CD4-positive, alpha-beta T cell treated with Interleukin-1 beta for 1 hour (primary cell): ENCODE measurements around the gene CLK4.

Experiments used
- DNase-seq, 2 donors: peaks; one replicate each; pipeline ENCODE4 v3.0.0-alpha.2; 2020 to 2022

The CLK4 gene

DNA sequence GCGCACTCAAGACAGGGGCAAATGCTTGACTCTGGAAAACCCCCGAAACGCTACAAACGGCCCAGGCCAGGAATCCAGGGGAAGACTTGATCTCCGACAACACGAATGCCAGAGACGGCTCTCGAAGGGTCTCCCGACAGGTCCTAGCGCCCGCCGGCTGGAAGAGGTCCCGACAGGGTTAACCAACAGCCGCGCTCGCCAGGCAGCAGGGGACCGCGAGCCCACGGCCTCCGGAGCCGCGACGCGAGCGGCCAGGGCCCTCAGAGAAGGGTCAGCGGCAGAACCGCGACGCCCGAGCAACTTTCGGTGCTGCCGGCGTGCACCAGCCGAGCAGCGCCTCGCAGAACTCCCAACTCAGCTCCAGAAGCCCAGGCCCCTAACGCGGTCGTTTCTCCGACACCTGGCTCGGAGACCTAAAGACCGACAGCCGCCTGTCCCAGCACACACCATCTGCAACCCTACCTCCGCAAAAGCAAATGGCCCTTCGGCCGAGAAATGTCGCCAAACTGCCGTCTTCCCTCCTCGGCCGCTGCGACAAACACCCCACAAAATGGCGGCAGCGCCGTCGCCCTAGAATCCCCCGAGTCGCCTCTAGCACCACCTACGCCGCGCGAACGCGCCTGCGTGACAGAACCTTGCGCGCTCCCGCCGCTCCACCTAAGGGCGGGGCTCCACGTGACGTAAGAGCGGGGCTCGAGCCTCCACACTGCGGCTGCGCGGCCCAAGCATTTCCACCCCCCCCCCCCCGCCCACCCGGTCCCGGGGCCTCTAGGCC, at the start of gene CLK4:
Gene CLK4 (minus strand): TSS at position 567 of the 775 bp plus-strand sequence. CDS start 3,634 bp downstream, outside the sequence.
- DNase-seq: peak; percentile 96 to 97

DNA sequence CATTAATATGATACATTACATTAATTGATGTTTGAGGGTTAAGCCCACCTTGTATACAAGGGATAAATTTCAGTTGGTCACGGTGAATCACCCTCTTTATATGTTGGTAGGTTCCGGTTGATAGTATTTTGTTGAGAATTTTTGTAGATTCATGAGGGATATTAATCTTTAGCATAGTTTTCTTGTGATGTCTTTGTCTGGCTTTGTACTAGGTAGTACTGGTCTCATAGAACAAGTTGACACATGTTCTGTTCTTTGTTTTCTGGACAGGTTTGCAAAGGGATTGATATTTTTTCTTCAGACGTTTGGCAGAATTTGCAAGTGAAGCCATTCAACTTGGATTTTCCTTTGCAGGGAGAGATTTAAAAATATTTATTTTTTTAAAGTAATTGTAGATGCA, 49.1 kb upstream of the CLK4 start:
- no peak for DNase-seq

DNA sequence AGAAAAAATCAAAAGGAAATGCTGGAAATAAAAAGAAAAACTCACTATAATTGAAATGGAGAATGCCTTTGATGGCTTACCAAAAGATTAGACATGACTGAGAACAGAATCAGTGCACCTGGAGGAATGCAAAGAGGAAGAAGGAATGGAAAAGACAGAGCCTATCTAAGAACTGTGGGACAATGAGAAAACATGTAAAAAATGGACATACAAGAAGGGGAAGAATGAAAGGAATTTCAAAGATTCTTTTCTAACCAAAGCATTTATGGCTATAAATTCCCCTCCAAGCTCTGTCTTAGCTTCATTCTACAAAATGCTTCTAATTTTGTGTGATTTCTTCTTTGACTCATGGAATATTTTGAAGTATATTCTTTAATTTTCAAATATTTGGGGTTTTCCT, 47.5 kb upstream of the CLK4 start:
- no peak for DNase-seq

DNA sequence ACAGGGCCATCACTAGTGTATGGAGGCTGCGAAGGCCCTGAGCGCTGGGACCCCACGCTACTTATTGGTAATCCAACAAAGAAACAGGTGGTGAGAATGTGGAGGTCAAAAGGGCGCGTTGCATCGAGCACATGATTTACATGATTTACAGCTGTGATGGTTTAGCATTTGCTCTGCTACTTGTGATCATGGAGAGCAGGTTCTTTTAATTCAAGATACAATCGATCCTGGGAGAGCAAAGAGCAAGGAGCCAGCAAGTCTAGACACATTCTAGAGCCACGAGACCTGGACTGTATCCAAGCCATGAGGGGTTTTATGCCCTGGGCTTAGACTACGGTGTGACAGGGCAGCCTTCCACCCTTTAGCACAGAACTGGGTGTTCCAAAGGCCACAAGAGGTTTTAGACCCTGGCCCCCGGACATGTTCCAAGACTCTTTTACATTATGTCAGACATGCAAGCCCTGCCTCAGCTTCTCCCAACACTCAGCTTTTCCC, 47.0 kb upstream of the CLK4 start:
- no peak for DNase-seq

DNA sequence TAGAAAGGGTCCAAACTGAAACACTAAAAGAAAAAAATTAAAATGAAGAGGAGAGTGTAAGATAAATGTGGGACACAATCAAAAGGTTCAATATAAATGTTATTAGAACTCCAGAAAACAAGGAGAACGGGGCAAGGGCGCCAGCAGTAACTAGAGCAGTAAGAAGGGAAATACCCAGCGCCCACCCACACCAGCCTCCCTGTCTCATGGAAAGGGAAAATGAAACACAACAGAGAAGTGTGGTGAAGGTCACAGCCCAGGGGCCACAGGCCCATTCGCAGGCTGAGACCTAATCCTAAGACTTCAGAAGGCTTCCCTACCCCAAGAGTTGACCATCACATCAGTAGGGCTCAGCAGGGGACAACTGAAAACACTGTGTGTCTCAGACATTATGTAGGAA, 45.8 kb upstream of the CLK4 start:
- no peak for DNase-seq

DNA sequence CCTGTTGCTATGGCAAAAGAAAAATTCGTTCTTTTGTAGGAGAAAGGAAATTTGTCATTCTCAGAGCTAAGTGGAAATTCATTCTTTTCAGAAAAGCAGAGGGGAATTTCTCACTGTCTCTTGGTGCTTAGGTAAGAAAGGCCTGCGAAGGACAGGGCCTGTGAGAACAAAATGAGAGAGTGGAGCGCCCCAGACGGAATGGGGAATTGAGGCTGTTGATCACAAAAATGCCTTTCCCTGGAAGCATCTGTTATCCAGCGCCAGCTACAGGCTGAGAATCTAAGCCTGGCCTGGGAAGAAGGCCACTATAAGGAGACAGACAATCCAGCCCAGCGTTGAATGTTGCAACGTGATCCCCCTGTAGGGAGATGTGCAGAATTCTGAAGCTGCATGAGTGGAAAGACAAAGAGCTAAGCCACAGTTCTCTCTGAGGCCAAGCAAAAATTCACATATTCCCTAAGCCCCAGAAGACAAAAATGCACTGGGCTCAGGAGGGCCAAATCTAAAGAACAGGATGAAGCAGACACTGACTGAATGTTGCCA, 44.8 kb upstream of the CLK4 start:
- DNase-seq: no peak

DNA sequence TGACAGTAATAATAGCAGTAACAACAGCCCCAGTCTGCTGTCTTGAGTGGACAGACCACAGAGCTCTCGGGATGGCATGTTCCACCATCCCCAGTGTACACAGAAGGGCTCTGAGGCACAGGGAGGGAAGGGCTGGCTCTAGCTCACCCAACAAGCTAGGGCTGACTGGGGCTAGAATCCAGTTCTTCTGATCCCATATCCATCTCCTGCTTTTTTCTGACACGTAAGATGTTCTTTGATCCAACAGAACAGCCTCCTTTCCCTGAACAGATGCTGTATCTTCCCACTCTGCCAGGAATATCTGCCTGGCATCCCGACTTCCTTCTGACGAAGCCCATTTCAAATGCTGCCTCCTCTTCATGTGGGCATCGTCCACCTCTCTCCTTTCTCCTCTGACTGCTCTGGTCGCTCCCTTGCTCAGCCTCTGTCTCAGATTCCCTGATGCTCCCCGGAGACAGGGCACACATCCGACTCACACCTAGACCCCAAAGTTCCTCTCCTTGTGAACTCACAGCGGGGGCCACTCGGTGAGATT, 43.6 kb upstream of the CLK4 start:
- no peak for DNase-seq

DNA sequence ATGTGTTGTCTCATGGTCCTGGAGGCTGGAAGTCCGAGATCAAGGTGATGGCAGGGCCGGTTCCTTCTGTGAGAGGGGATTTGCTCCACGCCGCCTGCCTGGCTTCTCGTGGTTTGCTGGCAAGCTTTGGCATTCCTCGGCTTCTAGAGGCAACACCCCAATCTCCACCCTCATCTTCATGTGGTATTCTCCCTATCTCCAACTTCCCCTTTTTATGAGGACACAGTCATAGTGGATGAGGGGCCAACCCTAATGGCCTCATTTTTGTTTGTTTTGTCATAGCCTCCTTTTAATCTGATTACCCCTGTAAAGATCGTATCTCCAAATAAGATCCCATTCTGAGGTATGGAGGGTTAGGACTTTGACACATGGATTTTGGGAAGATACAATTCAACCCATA, 41.7 kb upstream of the CLK4 start:
- no peak for DNase-seq

DNA sequence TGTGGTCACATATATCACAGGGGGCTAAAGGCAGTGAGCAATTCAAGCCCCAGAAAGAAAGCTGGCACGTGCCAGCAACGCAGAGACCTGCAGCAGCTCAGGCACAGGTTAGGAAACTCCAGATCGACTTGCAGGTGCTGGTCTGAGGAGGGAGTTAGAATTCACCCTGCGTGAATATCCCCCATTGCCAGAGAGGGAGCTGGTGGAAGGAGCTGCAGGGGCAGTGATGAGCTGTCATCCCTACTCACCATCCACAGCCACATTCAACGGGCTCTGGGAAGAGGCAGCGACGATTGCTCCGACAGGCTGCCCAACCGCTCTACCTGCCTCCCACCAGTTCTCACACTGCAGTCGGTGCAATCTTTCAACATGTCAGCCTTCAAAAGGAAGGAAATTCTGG, 40.8 kb upstream of the CLK4 start:
- no peak for DNase-seq

DNA sequence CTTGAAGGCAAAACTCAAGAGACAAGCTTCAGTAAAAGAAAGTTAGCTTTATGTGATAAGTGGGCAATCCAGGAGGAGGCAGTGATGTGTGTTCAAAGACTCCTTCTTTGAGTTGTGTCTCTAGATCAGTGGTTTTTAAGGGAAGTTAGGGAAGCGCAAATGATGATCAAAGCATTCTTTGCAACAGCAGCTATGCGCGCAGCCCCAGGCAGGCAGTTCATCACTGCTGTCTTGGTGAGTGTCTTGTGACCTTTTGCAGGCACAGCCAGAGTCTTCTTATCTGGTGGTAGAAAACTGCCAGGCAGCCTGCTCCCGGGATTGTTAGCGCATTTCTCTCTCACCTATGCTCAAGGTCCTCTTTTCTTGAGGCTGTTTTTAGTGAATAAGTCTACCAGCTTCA, 40.3 kb upstream of the CLK4 start:
- DNase-seq: no peak

DNA sequence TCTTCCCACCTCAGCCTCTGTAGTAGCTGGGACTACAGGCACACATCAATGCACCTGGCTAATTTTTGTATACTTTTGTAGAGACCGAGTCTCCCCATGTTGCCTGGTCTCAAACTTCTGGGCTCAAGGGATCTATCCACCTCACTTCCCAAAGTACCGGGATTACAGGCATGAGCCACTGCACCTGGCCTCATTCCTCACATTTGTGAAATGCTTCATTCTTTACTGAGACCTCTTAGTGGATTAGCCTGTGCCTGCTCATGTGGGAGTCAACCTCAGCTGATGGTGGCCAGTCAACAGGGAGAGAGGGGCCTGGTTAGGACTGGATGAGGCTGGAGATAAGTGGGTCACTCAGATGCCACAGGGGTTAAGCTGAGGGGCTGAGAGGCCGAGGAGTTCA, 37.3 kb upstream of the CLK4 start:
- no peak for DNase-seq

DNA sequence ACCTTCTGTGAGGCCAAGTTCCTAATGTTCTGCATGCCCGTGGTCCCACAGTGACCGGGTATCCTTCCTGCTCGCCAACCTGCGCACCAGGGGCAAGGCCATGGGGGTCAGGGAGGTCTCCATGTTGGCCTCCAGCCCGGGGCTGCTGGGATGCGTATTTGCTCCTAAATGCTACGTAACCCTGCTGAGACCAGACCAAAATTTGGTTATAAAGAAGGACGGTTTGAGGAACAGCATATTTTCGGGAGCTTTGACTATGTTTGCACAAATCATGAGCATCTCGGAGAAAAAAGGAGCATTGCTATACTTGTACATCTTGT, 35.7 kb upstream of the CLK4 start:
- no peak for DNase-seq

DNA sequence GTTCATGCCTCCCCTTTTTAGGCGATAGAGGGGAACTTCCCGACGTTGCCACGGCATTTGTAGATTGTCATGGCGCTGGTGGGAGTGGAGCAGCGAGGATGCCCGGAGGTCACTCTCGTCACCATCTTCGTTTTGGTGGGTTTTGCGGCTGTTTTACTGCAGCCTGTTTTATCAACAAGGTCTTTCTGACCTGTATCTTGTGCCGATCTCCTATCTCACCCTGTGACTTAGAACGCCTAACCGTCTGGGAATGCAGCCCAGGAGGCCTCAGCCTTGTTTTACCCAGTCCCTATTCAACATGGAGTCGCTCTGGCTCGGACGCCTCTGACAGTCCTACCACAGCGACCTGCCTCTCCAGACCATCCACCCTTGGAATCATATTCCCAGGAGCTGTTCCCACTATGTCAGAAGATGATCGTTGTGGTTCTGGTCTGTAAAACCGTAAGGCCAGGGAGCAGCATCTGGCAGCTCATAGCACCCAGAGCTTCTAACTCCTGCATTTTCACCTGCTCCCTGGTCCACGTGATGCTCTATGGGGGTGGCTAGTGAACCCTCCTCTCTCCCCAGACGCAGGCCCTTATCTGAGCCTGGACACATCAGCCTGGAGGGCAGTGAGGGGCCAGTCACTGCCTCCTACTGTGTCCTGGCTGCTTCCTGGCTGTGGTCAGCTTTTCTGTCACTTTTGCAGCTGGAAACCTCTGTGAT, 35.1 kb upstream of the CLK4 start:
- DNase-seq: no peak

DNA sequence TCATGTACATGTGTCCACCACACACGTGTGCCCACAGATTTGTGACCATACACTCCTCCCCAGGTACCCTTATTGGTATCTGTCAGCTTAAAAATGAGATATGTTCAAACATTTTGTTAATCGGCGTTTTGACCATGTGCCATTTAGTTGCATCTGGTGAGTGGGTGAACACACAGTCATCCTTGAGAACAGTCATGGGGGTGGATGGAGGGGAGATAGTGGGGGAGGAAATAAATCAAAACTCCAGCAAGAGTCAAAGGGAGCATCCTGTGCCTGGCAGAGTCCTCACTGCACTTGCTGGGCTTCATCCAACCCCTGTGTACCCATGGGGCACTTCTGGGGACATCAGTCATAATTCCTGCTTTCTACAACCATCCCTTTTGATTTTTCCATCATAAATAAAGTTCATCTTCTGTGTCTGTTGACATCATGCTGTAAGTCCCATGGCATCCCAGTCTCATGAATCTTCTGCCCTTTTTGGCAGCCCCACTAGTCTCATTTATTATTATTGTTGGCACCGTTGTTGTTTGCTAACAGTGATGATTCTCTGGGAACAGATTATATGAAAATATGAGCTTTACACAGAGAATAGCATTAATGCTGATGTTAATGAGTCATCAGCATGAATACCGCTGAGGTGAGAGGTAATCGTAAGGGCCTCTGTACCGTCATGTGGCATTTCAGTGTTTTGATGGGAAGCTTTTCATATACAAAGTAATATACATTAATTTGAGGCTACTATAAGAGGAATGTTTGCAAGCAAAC, 24.4 kb upstream of the CLK4 start:
- DNase-seq: no peak

DNA sequence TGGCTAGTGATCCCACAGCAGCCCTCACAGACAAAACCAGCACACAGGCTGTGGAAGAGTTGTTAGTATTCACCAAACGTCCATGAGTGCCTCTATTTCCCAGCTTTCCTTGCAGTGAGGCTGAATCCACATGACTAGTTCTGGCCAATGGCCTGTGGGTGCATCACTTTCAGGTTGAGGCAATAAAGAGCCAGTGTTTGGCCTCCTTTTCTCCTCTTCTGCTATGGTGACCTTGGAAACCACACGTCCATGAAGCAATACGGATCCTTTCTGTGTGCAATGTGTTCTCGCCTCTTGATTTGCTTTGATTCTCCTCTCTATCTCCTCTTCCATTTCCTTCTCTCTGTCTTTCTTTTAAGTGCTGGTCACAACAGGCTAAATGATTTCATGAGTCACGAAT, 23.4 kb upstream of the CLK4 start:
- no peak for DNase-seq

DNA sequence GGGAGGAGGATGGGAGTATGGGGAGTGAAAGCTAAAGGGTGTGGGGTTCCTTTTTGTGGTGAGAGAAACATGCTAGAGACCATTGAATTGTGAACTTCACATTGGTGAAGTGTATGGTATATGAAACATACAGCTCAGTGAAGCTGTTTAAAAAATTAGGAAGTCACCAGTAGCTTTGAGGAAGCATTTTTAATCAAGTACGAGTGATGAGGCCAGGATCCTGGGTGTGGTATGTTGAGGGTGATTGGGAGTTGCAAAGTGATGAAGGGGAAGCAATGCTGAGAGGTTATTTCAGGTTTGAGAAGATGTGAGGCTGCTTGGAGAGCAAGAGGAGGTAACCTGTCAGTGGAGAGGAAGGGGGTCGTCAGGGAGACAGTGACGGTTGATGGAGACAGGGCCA, 22.7 kb upstream of the CLK4 start:
- DNase-seq: no peak

DNA sequence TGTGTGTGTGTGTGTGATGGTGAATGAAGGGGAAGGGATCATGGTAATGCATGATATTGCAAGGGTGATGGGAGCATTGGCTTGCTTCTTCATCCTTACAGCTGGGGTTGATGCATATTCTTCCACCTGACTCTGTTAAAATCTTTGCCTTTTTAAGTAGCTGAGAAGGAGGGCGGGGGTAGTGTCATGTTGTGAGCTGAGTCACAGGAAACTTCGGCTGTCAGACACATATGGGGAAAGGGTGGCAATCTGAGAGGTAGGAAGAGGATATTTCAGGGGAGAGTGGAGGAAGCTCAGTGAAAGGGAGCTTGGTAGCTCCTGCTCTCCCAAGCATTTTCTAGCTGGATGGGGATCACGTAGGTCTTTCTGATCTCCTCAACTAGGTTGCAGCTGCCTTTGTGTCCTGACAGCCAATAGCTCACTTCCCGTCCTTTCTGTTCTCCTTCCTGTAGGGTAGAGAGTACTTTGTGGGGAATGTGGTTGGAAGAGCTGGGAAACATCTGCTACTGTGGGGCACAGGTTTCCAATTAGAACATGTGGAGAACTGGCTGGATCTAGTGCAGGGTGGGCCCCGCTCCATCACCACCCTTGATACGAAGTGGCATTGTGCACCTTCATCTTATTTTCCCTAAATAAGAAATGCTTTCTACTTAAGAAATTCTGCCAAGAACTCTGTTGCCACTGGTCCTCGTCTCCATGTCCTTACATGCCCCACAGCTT, 18.1 kb upstream of the CLK4 start:
- no peak for DNase-seq

DNA sequence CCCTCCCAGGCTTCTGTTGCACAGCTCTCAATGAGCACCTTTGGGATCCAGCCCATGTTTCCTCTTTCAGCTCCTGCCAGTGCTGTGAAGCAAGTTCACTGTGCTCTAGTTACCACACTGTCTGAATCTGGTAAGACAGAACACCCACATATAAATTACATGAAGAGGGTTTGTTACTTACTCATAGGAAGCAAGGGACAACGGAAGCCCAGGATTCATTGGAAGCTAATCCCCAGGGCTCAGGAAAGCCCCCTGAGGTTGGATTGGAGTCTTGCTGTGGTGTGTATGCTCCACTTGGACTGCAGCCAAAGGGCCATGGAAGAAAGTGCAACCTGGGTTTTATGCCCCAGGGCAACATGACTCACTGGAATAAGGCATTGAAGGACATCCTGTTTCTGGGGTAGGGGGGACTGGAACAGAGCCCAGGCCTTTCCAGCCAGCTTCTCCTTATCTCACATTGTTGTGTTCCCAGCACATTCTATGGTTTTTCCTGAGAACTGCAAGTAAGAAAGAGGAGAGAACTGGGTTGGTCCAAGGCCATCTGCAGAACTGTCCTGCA, 15.6 kb upstream of the CLK4 start:
- DNase-seq: no peak

DNA sequence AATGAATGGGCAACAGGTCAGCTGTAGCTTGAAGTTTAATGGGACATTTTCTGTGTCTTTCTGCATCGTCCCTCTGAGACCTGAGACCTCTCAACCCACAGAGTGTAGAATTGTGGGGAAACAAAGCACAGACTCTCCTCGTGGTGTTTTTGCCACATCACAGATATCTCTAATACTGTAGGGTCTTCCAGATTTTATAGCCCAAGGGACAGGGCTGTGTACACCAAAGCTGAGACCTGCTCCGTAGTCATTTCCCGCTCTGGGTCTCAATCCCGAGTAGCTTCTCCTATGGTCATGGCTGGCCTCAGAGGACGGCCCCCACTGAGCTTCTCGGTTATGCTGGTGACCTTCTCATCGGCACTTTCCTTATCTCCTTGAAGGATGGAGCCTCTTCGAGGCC, 14.9 kb upstream of the CLK4 start:
- no peak for DNase-seq

DNA sequence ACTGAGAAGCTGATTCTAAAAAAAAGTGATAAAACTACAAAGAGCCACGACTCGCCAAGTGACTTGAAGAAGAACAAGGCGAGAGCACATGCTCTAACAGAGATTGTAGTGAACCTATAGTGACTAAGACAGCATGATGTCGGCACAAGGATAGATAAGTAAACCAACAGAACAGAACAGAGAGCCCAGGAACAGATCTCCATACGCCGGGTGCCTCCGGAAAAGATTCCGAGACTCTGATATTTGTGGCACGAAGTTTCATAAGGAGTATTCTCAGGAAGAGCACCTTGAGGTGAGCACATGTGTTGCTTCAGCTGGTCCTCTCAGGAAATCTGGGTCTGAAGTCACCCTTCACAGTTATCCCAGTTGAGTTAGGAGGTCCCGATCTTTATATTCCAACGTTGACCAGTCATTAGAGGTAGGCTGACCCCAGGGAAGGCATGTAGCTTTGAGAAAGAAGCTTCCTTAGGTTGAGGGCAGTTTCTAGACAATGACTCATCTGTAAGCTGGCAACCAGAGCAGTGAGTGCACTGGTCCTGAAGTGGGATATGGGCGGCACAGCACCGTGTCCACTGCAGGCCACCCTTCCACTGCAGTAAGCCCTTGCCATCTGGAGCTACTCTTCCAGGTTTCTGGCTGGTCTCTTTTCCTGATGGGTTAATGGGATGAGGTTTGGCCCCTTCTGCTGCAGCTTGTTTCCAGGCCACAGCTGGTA, 13.6 kb upstream of the CLK4 start:
- no peak for DNase-seq

DNA sequence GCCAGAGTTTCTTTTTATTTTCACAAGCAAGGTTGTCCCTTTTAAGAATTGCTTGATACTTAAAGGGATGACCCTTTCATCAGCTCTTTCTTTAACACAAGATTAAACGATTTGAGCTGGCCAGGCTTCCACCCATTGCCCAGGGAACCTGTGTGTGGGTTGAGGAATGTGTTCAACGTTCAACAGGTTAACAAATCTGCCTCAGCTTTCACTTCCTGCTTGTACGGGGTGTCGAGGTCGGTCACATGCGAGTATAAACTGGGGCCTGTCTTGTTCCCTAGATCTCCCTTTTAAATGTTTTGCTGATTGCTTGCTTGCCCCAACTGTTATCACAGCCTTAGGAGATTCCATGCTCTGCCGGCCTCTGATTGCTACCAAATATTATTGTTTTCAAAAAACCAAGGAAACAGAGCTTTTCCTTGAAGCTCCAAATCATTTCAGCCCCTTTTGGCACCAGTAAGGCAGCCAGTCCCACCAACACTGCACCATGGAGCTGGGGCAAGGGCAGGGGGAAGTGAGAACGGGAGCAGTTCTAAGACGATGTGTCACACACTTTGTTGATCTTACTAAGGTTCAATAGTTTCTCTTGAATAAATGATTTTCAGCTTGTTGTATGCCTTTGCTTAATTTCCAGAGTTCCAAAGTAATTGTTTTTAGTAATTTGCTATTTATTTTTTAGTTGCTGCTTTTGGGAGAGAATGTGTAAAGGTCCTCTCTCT, 10.7 kb upstream of the CLK4 start:
- DNase-seq: peak in 1 of 2 donors; percentile 9
